NCI-H1930 (cell line): Measurements from ENCODE around the gene BRCA1.
"Not testable (repeated sequence)": the region's sequence is repeated elsewhere in the genome, so short reads cannot be mapped to it uniquely, and the experiment has no call there.

Source experiments
- DNase-seq, 2 experiments: peaks; one replicate each; lab custom pipeline; 2025; lab: John Stamatoyannopoulos, UW

BRCA1 gene

GRCh38 chr17:43134774-43135453 lies 9.8 kb upstream of the BRCA1 start:
- no peak for DNase-seq

- not testable (repeated sequence) for DNase-seq
Measured at GRCh38 chr17:43133439-43133838, 8.3 kb upstream of the BRCA1 start.

- DNase-seq = no peak
Measured at GRCh38 chr17:43132117-43132516, 7.0 kb upstream of the BRCA1 start.

- no peak for DNase-seq
Measured at GRCh38 chr17:43129671-43130010, 4.5 kb upstream of the BRCA1 start.

- not testable (repeated sequence) for DNase-seq
Measured at GRCh38 chr17:43127333-43127876, 2.2 kb upstream of the BRCA1 start.

GRCh38 chr17:43126911-43127290 lies 1.7 kb upstream of the BRCA1 start:
- DNase-seq = no peak

- no peak for DNase-seq
Measured at GRCh38 chr17:43125967-43126910, 1.1 kb upstream of the BRCA1 start.

- DNase-seq = no peak
Measured at GRCh38 chr17:43118679-43119615, 6.2 kb downstream of the BRCA1 start.

- no peak for DNase-seq
Measured at GRCh38 chr17:43114151-43114552, 11.0 kb downstream of the BRCA1 start.

- DNase-seq = no peak
Measured at GRCh38 chr17:43106552-43106951, 18.6 kb downstream of the BRCA1 start.

GRCh38 chr17:43105146-43105545 lies 20.0 kb downstream of the BRCA1 start:
- DNase-seq = no peak

GRCh38 chr17:43104665-43105064 lies 20.5 kb downstream of the BRCA1 start:
- DNase-seq = no peak

- not testable (repeated sequence) for DNase-seq
Measured at GRCh38 chr17:43095364-43095763, 29.8 kb downstream of the BRCA1 start.

- no peak for DNase-seq
Measured at GRCh38 chr17:43094129-43094835, 30.9 kb downstream of the BRCA1 start.

GRCh38 chr17:43092901-43093300 lies 32.3 kb downstream of the BRCA1 start:
- no peak for DNase-seq

GRCh38 chr17:43090022-43090421 lies 35.1 kb downstream of the BRCA1 start:
- DNase-seq = no peak

GRCh38 chr17:43085474-43085873 lies 39.7 kb downstream of the BRCA1 start:
- no peak for DNase-seq

- no peak for DNase-seq
Measured at GRCh38 chr17:43079641-43080302, 45.4 kb downstream of the BRCA1 start.

GRCh38 chr17:43074869-43075268 lies 50.3 kb downstream of the BRCA1 start:
- no peak for DNase-seq

- DNase-seq = no peak
Measured at GRCh38 chr17:43070872-43071271, 54.3 kb downstream of the BRCA1 start.

GRCh38 chr17:43070257-43070656 lies 54.9 kb downstream of the BRCA1 start:
- no peak for DNase-seq
